GM19023 (cell line): ENCODE measurements around the gene SYNDIG1.

Source experiments
- ATAC-seq: cut with Tn5 transposase; IDR thresholded peaks from one replicate; pipeline ENCODE4 v1.9.1; 2021; ENCODE audit warnings: mild to moderate bottlenecking, moderate library complexity; ENCODE audit not compliant: unreplicated experiment

The SYNDIG1 gene

GRCh38 chr20:24583169-24583792, 113.9 kb downstream of the SYNDIG1 start:
- no peak for ATAC-seq

GRCh38 chr20:24584078-24584477, 114.6 kb downstream of the SYNDIG1 start:
- no peak for ATAC-seq

- no peak for ATAC-seq
These were observed 115.3 kb downstream of the SYNDIG1 start for GRCh38 chr20:24584538-24585356.

- ATAC-seq, result no peak
These were observed 116.5 kb downstream of the SYNDIG1 start for GRCh38 chr20:24585796-24586522.

- no peak for ATAC-seq
These were observed 117.1 kb downstream of the SYNDIG1 start for GRCh38 chr20:24586523-24586840.

- no peak for ATAC-seq
These were observed 118.1 kb downstream of the SYNDIG1 start for GRCh38 chr20:24587384-24588046.

GRCh38 chr20:24588047-24588635, 118.7 kb downstream of the SYNDIG1 start:
- ATAC-seq, result no peak

- ATAC-seq, result no peak
These were observed 119.4 kb downstream of the SYNDIG1 start for GRCh38 chr20:24588725-24589340.

GRCh38 chr20:24589381-24589780, 120.0 kb downstream of the SYNDIG1 start:
- ATAC-seq, result no peak

GRCh38 chr20:24589815-24590177, 120.4 kb downstream of the SYNDIG1 start:
- no peak for ATAC-seq

- ATAC-seq, result no peak
These were observed 121.0 kb downstream of the SYNDIG1 start for GRCh38 chr20:24590178-24590982.

- ATAC-seq, result no peak
These were observed 127.6 kb downstream of the SYNDIG1 start for GRCh38 chr20:24597051-24597450.

- no peak for ATAC-seq
These were observed 128.9 kb downstream of the SYNDIG1 start for GRCh38 chr20:24598346-24598745.

GRCh38 chr20:24598996-24599395, 129.6 kb downstream of the SYNDIG1 start:
- ATAC-seq, result no peak

- no peak for ATAC-seq
These were observed 130.6 kb downstream of the SYNDIG1 start for GRCh38 chr20:24600012-24600411.

GRCh38 chr20:24603454-24603853, 134.0 kb downstream of the SYNDIG1 start:
- no peak for ATAC-seq

- ATAC-seq, result no peak
These were observed 135.7 kb downstream of the SYNDIG1 start for GRCh38 chr20:24604966-24605665.

GRCh38 chr20:24605937-24606455, 136.6 kb downstream of the SYNDIG1 start:
- no peak for ATAC-seq

- no peak for ATAC-seq
These were observed 138.0 kb downstream of the SYNDIG1 start for GRCh38 chr20:24607402-24607801.
